K562 treated with DMSO at 1 percent for 48 hours (cell line): ENCODE measurements around the gene ACADL. TPM values are rescaled to one million over a fixed set of nuclear protein-coding genes. Genes with fewer than 3 reads are reported as not detected.

Experiments
- total RNA-seq: library from RNA; unstranded; fragments of 300-600 nt; gene quantifications from 2 replicates; pipeline ENCODE4 v1.2.3, GENCODE V29; 2022; ENCODE audit warnings: low replicate concordance; ENCODE audit errors: extremely low read depth

Gene ACADL
- total RNA-seq, result not detected in 2 replicates

DNA sequence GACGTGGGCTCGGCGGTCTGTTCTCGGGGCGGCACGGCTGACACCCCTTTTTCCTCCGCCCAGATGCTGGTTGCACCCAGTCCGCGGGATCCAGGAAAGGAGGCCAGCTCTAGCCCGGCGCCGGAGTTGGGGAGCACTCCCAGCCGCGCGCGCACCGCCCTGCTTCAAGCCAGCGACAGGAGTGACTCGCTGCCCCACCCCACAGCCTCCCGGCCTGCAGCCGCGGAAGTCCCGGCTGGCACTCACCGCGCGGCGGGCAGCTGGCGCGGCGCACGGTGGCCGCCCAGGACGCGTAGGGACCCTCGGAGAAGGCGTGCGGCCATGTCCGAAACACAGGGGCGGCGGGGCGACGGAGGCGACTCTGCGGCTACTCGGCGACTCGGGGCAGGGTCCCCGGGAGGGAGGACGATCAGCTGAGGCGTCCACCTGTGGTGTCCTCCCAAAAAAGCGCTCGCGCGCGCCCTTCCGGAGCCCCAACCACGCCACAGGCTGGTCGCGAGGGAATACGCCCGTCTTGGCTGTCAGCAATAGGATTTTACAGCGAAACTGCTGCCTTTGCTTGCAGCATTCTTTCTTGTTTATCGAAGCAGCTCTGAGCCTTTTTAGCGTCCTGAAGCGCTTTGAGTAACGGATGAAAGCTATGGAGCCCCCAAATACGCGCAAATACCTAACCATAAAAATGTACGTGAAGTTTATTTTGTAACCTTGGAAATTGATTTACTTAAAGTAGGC is at the start of gene ACADL:
Gene ACADL, minus strand, starts transcription at position 507 of the 732 bp plus-strand sequence. Its CDS starts 184 bp downstream, at position 323.

DNA sequence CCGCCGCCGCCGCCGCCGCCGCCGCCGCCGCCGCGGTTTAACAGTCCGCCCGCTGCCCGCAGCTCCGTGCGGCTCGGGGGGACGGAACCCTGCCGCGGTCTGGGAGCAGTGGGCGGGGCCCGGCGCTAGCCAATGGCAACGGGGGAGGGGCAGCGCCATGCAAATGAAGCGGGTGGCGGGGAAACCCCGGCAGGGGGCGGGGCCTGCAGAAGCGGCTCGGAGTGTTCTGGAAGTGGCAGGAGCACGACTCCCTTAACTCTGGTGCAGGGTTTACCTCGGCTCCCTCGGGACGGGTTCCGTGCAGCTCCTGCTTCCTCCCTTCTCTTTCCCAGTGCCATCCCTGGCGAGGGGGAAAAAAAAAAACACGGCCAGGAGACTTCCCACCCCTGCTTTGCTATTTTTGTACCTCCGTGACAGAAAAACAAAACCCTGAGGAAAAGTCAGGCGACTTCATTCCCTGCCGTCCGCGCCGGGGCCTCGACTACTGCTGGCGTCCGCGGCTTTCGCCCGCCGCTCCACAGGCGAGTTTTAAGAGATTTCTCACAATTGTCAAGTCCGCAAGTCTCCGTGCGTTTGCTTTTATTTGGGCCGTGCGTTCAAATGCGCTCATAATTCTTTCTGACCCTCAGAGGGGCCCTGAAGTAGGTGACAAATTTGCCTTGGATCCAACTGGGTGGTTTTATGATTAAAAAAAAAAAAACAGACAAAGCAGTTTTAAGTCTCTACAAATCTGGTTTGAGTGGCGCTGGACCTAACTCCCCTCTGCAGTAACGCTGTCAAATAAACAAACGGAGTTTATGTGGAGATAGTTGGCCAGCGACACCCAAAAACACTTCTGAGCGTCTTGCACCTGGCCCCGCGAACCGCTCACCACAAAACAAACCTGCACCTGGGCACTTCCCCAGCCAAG is 53.7 kb downstream of the ACADL start, which contains the start of gene KANSL1L:
Gene KANSL1L, minus strand, starts transcription at position 101 of the 910 bp plus-strand sequence. CDS start 16,827 bp downstream, outside the sequence.

Other genes with a start within 250 kb of the ACADL start
- gene RPE, start 222.8 kb downstream of the ACADL start, total RNA-seq, result not detected in 2 replicates
- not detected in 2 replicates for gene KANSL1L, start 54.0 kb downstream of the ACADL start, total RNA-seq
- not detected in 2 replicates for gene MYL1, start 89.7 kb upstream of the ACADL start, total RNA-seq